Right lobe of liver (tissue), 6 donors: ENCODE measurements around the gene LELP1. TPM values are rescaled to one million over a fixed set of nuclear protein-coding genes. Genes with fewer than 3 reads are reported as not detected.
"Not testable (repeated sequence)": the region's sequence is repeated elsewhere in the genome, so short reads cannot be mapped to it uniquely, and the experiment has no call there.

Experiments
- ATAC-seq, 4 donors: fragments of 200-7000 bp; cut with Tn5 transposase; one replicate each; pipeline ENCODE4 v1.9.1; 2020; ENCODE audit warnings: mild to moderate bottlenecking in 4 of 4, moderate library complexity in 4 of 4
- DNase-seq, 3 donors: peaks; one replicate each; pipeline ENCODE4 v3.0.0-alpha.2; 2020
- H3K27ac ChIP-seq, 3 donors: fragments of 200-600 bp; one replicate each; pipeline ENCODE4 v1.8.0; 2022
- H3K27me3 ChIP-seq, 2 donors: fragments of 200-600 bp; one replicate each; pipeline ENCODE4 v1.8.0; 2022
- H3K36me3 ChIP-seq, 4 donors: fragments of 200-600 bp; sonication (generic) in 1 of 4; one replicate each; pipeline versions ENCODE4 v1.5.1 to v1.8.0; 2017 to 2022; ENCODE audit warnings: control low read depth in 1 of 4
- H3K4me1 ChIP-seq, 4 donors: fragments of 200-600 bp; sonication (generic) in 1 of 4; one replicate each; pipeline versions ENCODE4 v1.5.1 to v1.8.0; 2017 to 2022; ENCODE audit warnings: control low read depth in 1 of 4
- H3K4me3 ChIP-seq, 3 donors: fragments of 200-600 bp; one replicate each; pipeline ENCODE4 v1.8.0; 2022
- H3K9me3 ChIP-seq, 4 donors: fragments of 200-600 bp; sonication (generic) in 1 of 4; one replicate each; pipeline versions ENCODE4 v1.5.1 to v1.8.0; 2017 to 2022; ENCODE audit warnings: control low read depth in 1 of 4
- CTCF ChIP-seq, 4 donors: fragments of 200-600 bp in 3 of 4; fragments of 450-650 bp in 1 of 4; IDR thresholded peaks; one replicate each; pipeline versions ENCODE4 v1.5.1 to v1.8.0; 2016 to 2022; ENCODE audit warnings: antibody characterized with exemption in 4 of 4, mild to moderate bottlenecking in 2 of 4
- POLR2A ChIP-seq: fragments of 450-650 bp; IDR thresholded peaks from one replicate; pipeline ENCODE4 v1.6.1; 2017; ENCODE audit warnings: antibody characterized with exemption, mild to moderate bottlenecking
- WGBS: methylation state at CpG from one replicate; pipeline ENCODE4 v1.1.6; 2018; ENCODE audit warnings: low coverage, low lambda C conversion rate; ENCODE audit not compliant: insufficient coverage; ENCODE audit errors: missing lambda C conversion rate; 5-methylcytosine and 5-hydroxymethylcytosine counted together
- intact Hi-C, 2 donors: fragments of 100-400 bp; cut with DNase I; formaldehyde crosslinking; loops; one replicate each; pipeline versions ENCODE4 v1.11.2 to v1.14.1; 2022
- total RNA-seq, 6 experiments: library from RNA; depleted of rRNA in 2 of 6; stranded (reverse); fragments of >200 nt in 2 of 6; fragmentation: NEBNext Ultra II Directional in 3 of 6; extraction: Animal tissue kit (Norgen Biotek cat#: 25700) in 3 of 6; gene quantifications; one replicate each; pipeline versions ENCODE4 v1.1.0 to v1.2.4, GENCODE V29; 2016 to 2023
- donor health status: DM: no; HTN: yes; CAD: no.
- donor health status: DM: no; HTN: no; CAD: no.
- donor health status: DM: no; HTN: no; CAD: no.
- donor health status: DM: no; HTN: yes; CAD: no.
- donor health status: DM: no; HTN: yes; CAD: no.

The LELP1 gene
- total RNA-seq, 6 experiments from 2014 or later, result not detected

- intact Hi-C loops, result no loop called here
- Histone ChIP-seq H3K27ac (no peak overlapping the region), H3K4me1 (no peaks in the 10 kb centered on the region), H3K9me3 (no peaks in the 10 kb centered on the region), H3K4me3 (no peak overlapping the region), H3K27me3 (no peaks in the 10 kb centered on the region), H3K36me3 (no peaks in the 10 kb centered on the region)
- TF ChIP-seq POLR2A, result no peak
- TF ChIP-seq CTCF (IDR thresholded peaks at IDR 0.05), result no peak
- DNase-seq (no peak), ATAC-seq (no peak)
- WGBS, result 49% methylated on average over 4 of the region's 4 CpGs
Measured at GRCh38 chr1:153180556-153180955, 22.7 kb upstream of the LELP1 start.

GRCh38 chr1:153188301-153188700 lies 14.9 kb upstream of the LELP1 start:
- ATAC-seq, H3K27me3 ChIP-seq, H3K9me3 ChIP-seq, intact Hi-C loops, DNase-seq, H3K36me3 ChIP-seq, H3K4me1 ChIP-seq, H3K4me3 ChIP-seq, H3K27ac ChIP-seq: not testable (repeated sequence)
- no CpG with 5 or more reads among the region's 4 CpGs for WGBS

- no peak for ATAC-seq
- no peak for DNase-seq
- Histone ChIP-seq H3K27me3 (no peaks in the 10 kb centered on the region), H3K4me3 (no peak overlapping the region), H3K36me3 (no peaks in the 10 kb centered on the region), H3K4me1 (no peaks in the 10 kb centered on the region), H3K27ac (no peak overlapping the region), H3K9me3 (no peaks in the 10 kb centered on the region)
- 7% methylated on average over 3 of the region's 3 CpGs for WGBS
- intact Hi-C loops, result no loop called here
- TF ChIP-seq CTCF (IDR thresholded peaks at IDR 0.05) (peak in 3 of 4 donors; percentile 11 to 31 (median 24)), POLR2A (no peak)
Measured at GRCh38 chr1:153190373-153190772, 12.9 kb upstream of the LELP1 start.

GRCh38 chr1:153192697-153193096 lies 10.5 kb upstream of the LELP1 start:
- H3K27me3 ChIP-seq, result no peaks in the 10 kb centered on the region
- H3K9me3 ChIP-seq, result no peaks in the 10 kb centered on the region
- no peak for TF ChIP-seq POLR2A
- TF ChIP-seq CTCF (IDR thresholded peaks at IDR 0.05), result peak; percentile 9 to 37 (median 20)
- intact Hi-C loops, result no loop called here
- H3K4me1 ChIP-seq, result no peaks in the 10 kb centered on the region
- H3K36me3 ChIP-seq, result no peaks in the 10 kb centered on the region
- 14% methylated on average over 3 of the region's 3 CpGs for WGBS
- H3K27ac ChIP-seq, result no peak overlapping the region
- H3K4me3 ChIP-seq, result no peak overlapping the region
- ATAC-seq, result peak in 2 of 4 donors; percentile 14 to 29
- no peak for DNase-seq

GRCh38 chr1:153194331-153195050 lies 8.7 kb upstream of the LELP1 start:
- DNase-seq (no peak), ATAC-seq (no peak)
- H3K4me1 ChIP-seq, result no peaks in the 10 kb centered on the region
- H3K4me3 ChIP-seq, result no peak overlapping the region
- no peaks in the 10 kb centered on the region for H3K9me3 ChIP-seq
- 44% methylated on average over 3 of the region's 3 CpGs for WGBS
- TF ChIP-seq POLR2A (no peak), CTCF (IDR thresholded peaks at IDR 0.05) (no peak)
- intact Hi-C loops, result no loop called here
- no peaks in the 10 kb centered on the region for H3K36me3 ChIP-seq
- H3K27me3 ChIP-seq, result no peaks in the 10 kb centered on the region
- H3K27ac ChIP-seq, result no peak overlapping the region
